A549 (cell line): ENCODE results near the gene ASF1B. TPM values are rescaled to one million over a fixed set of nuclear protein-coding genes. Genes with fewer than 3 reads are reported as not detected.

Experiments
- ATAC-seq, 2 experiments: fragments of 200-7000 bp in 1 of 2; fragments of >200 bp in 1 of 2; cut with Nextera tagmentation in 1 of 2; cut with Tn5 transposase in 1 of 2; 3 replicates each; pipeline versions ENCODE4 v1.8.0 to v1.9.1; 2018 to 2020; ENCODE audit warnings: mild to moderate bottlenecking in 1 of 2, moderate library complexity in 1 of 2
- CTCF ChIA-PET: fragments of 300-600 bp; sonication (Branson Sonifier 250); formaldehyde crosslinking; extraction: SDS; loops from one replicate; lab custom pipeline; 2021; ENCODE audit warnings: antibody characterized with exemption, inconsistent platforms; lab: Yijun Ruan, JAX
- POLR2A ChIA-PET: fragments of 350-600 bp; formaldehyde crosslinking; extraction: SDS; loops from one replicate; lab custom pipeline; 2021; ENCODE audit warnings: antibody characterized with exemption, inconsistent platforms; lab: Yijun Ruan, JAX
- DNase-seq, 2 experiments: peaks; one replicate each; pipeline versions ENCODE4 v3.0.0 to v3.0.0-alpha.2; 2011 to 2016; ENCODE audit warnings: low read depth in 1 of 2, low spot score in 1 of 2
- FAIRE-seq: peaks from 2 replicates; lab custom pipeline; 2011; peaks lifted over from hg19 to GRCh38; lab: Jason Lieb, UNC
- H3K27ac ChIP-seq, 2 experiments: fragments of >200 bp; sonication (Bioruptor Twin); formaldehyde crosslinking; 3 replicates each; pipeline ENCODE4 v1.5.1; 2016 to 2017
- H3K4me1 ChIP-seq: fragments of >200 bp; sonication (Bioruptor Twin); formaldehyde crosslinking; 3 replicates; pipeline ENCODE4 v1.6.1; 2016
- H3K4me2 ChIP-seq: fragments of >200 bp; sonication (Bioruptor Twin); formaldehyde crosslinking; 3 replicates; pipeline ENCODE4 v1.6.1; 2016
- H3K4me3 ChIP-seq: fragments of >200 bp; sonication (Bioruptor Twin); formaldehyde crosslinking; 3 replicates; pipeline ENCODE4 v1.5.1; 2016
- H3K9me3 ChIP-seq: fragments of >200 bp; sonication (Bioruptor Twin); formaldehyde crosslinking; 3 replicates; pipeline ENCODE4 v1.6.1; 2016
- CHD4 ChIP-seq: fragments of 200-600 bp; sonication (generic); IDR thresholded peaks from 2 replicates; pipeline ENCODE4 v1.6.1; 2016; ENCODE audit warnings: antibody characterized with exemption, mild to moderate bottlenecking, borderline replicate concordance
- EHF ChIP-seq: fragments of 250-450 bp; sonication (Bioruptor Pico); IDR thresholded peaks from 2 replicates; pipeline ENCODE4 v1.5.0; 2020; ENCODE audit warnings: mild to moderate bottlenecking
- EHMT2 ChIP-seq: fragments of 200-600 bp; sonication (generic); IDR thresholded peaks from 2 replicates; pipeline ENCODE4 v1.6.1; 2016; ENCODE audit warnings: antibody characterized with exemption, low read depth, mild to moderate bottlenecking, moderate library complexity
- ESRRA ChIP-seq: fragments of 150-350 bp; IDR thresholded peaks from 2 replicates; pipeline ENCODE4 v1.6.1; 2014; ENCODE audit warnings: mild to moderate bottlenecking, low read length, borderline replicate concordance
- FOSB ChIP-seq: fragments of 250-450 bp; sonication (Bioruptor Pico); IDR thresholded peaks from 2 replicates; pipeline ENCODE4 v1.5.0; 2020; ENCODE audit warnings: mild to moderate bottlenecking, moderate library complexity
- FOSL2 ChIP-seq, 2 experiments: fragments of 450-650 bp in 1 of 2; fragments of >200 bp in 1 of 2; sonication (Bioruptor Twin) in 1 of 2; formaldehyde crosslinking; IDR thresholded peaks; 2 replicates each; pipeline versions ENCODE4 v1.5.0 to v1.6.1; 2016 to 2020; ENCODE audit warnings: mild to moderate bottlenecking in 1 of 2, moderate library complexity in 1 of 2
- GATA3 ChIP-seq: IDR thresholded peaks from 2 replicates; pipeline ENCODE4 v1.6.1; 2012; ENCODE audit warnings: borderline replicate concordance
- HDAC2 ChIP-seq: fragments of 200-600 bp; sonication (generic); IDR thresholded peaks from 2 replicates; pipeline ENCODE4 v1.6.1; 2016
- HOXA7 ChIP-seq: fragments of 250-450 bp; sonication (Bioruptor Pico); IDR thresholded peaks from 2 replicates; pipeline ENCODE4 v1.5.0; 2020; ENCODE audit warnings: mild to moderate bottlenecking, moderate library complexity
- HOXB5 ChIP-seq: fragments of 250-450 bp; sonication (Bioruptor Pico); IDR thresholded peaks from 2 replicates; pipeline ENCODE4 v1.5.0; 2020; ENCODE audit warnings: mild to moderate bottlenecking, moderate library complexity
- KDM1A ChIP-seq: fragments of 200-600 bp; sonication (generic); IDR thresholded peaks from 2 replicates; pipeline ENCODE4 v1.6.1; 2016; ENCODE audit warnings: low read depth, mild to moderate bottlenecking
- KDM5A ChIP-seq: fragments of 200-600 bp; sonication (generic); IDR thresholded peaks from 2 replicates; pipeline ENCODE4 v1.6.1; 2016; ENCODE audit warnings: antibody characterized with exemption, mild to moderate bottlenecking
- MYC ChIP-seq: IDR thresholded peaks from 2 replicates; pipeline ENCODE4 v1.6.1; 2012; ENCODE audit warnings: mild to moderate bottlenecking, inconsistent platforms, low read length, improper control_type of control experiment, borderline replicate concordance
- RNF2 ChIP-seq: fragments of 200-600 bp; sonication (generic); IDR thresholded peaks from 2 replicates; pipeline ENCODE4 v1.6.1; 2016; ENCODE audit warnings: low read depth, mild to moderate bottlenecking, antibody characterized with exemption, moderate library complexity, borderline replicate concordance
- SREBF2 ChIP-seq: fragments of 450-650 bp; IDR thresholded peaks from 2 replicates; pipeline ENCODE4 v1.6.1; 2014; ENCODE audit warnings: mild to moderate bottlenecking, moderate library complexity
- TFCP2L1 ChIP-seq: fragments of 250-450 bp; sonication (Bioruptor Pico); IDR thresholded peaks from 2 replicates; pipeline ENCODE4 v1.5.0; 2021; ENCODE audit warnings: mild to moderate bottlenecking
- TP53 ChIP-seq: fragments of 250-450 bp; sonication (Bioruptor Pico); IDR thresholded peaks from 2 replicates; pipeline ENCODE4 v1.5.0; 2021; ENCODE audit warnings: mild to moderate bottlenecking, moderate library complexity
- ZSCAN20 ChIP-seq: fragments of 250-450 bp; sonication (Bioruptor Pico); IDR thresholded peaks from 2 replicates; pipeline ENCODE4 v1.8.0; 2022; ENCODE audit warnings: mild to moderate bottlenecking, moderate library complexity
- WGBS: methylation state at CpG from one replicate; pipeline ENCODE4 v1.1.6; 2017; ENCODE audit errors: missing lambda C conversion rate; 5-methylcytosine and 5-hydroxymethylcytosine counted together
- polyA plus RNA-seq, 4 experiments: library from polyadenylated mRNA; depleted of rRNA in 3 of 4; stranded (reverse); fragments of >200 nt; fragmentation: RNase III in 1 of 4; extraction: RNeasy Plus Mini Kit Qiagen cat#74134 plus additional on column Dnase treatment in 1 of 4; gene quantifications; 2 replicates in 3 of 4; 3 replicates in 1 of 4; pipeline ENCODE4 v1.2.3, GENCODE V29; 2011 to 2017
- TF ChIP-seq, protein P1 (sequence below): fragments of 150-350 bp; IDR thresholded peaks from 2 replicates; pipeline ENCODE4 v1.6.1; 2014; ENCODE audit warnings: low read depth, mild to moderate bottlenecking, low read length
- TF ChIP-seq, protein P2 (sequence below): fragments of >200 bp; sonication (Bioruptor Twin); formaldehyde crosslinking; IDR thresholded peaks from 3 replicates; pipeline ENCODE4 v1.6.1; 2016
- TF ChIP-seq, protein P3 (sequence below): IDR thresholded peaks from 2 replicates; pipeline ENCODE4 v1.6.1; 2012
- TF ChIP-seq, protein P4 (sequence below): IDR thresholded peaks from 2 replicates; pipeline ENCODE4 v1.6.1; 2012
- TF ChIP-seq, protein P5 (sequence below): fragments of >200 bp; sonication (Bioruptor Twin); formaldehyde crosslinking; IDR thresholded peaks from 3 replicates; pipeline ENCODE4 v1.5.1; 2016

The ASF1B gene
- polyA plus RNA-seq, 2 of the 4 experiments (the other 2 are of a cell fraction) = 12.1 to 46.2 TPM

DNA sequence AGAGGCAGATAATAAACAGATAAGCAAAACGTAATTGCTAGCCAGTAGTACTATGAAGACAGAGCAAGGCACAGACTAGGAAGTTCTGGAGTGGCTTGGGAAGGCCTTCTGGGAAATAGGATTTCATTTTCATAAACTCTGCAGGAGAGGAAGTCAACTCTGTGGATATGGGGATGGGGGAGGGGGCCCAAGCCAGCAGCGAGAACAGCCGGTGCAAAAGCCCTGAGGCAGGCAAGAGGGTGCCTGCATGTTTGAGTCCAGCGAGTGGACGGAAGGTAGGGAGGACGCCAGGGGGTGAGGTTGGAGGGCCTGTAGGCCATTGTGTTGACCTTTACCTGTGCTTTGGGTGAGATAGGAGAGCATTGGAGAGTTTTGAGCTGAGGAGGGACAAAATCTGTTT, 9.0 kb upstream of the ASF1B start (continued):
- no peak for TF ChIP-seq CHD4
- TF ChIP-seq HOXB5 (CRISPR knock-in tag) = no peak

DNA sequence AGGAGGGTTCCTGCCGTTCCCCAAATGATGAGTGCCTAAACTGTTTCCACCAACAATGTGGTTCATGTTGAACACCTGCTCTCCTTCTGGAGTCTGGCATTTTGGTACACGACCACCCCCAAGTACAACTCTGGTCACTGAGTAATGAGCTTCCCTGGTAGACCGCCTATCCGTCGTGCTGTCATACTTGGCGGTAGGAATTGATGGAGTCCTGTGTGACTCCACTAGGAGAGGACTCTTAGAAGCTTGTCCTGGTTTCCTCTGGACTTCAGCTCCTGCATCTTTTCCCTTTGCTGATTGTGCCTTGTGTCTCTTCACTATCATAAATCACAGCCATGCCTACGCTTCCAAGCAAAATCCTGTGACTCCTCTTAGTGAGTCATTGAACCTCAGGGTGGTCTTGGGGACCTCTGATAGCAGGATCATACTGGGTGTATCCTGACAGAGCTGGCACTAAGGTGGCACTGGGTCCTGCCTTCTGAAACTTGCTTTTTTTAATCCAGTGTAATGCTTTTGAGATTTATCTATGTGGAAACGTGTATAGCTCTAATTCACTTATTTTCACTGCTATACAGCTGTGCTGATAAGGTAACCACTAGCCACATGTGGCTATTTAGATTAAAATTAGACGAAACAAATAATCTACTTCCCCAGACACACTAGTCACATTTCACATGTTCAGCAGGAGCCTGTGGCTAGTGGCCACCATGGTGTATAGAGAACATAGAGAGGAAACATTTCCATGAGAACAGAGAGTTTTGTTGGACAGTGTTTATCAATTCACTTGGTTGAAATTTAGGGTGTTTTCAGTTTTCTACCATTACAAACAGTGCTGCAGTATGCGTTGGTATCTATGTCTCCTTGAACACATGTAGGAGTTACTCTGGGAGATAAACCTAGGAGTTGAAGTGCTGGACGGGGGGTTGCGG, 6.1 kb upstream of the ASF1B start:
- DNase-seq = no peak
- ChIA-PET POLR2A (no interaction called here), CTCF (no interaction called here)
- H3K9me3 ChIP-seq = no peaks in the 10 kb centered on the region
- H3K27ac ChIP-seq = no peak overlapping the region
- no peak overlapping the region for H3K4me3 ChIP-seq
- 0 out of 3 replicates have a peak, but pooled peaks cover 5% of the 10 kb centered on the region for H3K4me1 ChIP-seq
- no peak overlapping the region for H3K4me2 ChIP-seq
- WGBS = 87% methylated on average over 12 of the region's 12 CpGs
- ATAC-seq = no peak
- FAIRE-seq = no peak
- TF ChIP-seq FOSB (CRISPR knock-in tag) (no peak), GATA3 (no peak)
- TF ChIP-seq, protein P1, sequence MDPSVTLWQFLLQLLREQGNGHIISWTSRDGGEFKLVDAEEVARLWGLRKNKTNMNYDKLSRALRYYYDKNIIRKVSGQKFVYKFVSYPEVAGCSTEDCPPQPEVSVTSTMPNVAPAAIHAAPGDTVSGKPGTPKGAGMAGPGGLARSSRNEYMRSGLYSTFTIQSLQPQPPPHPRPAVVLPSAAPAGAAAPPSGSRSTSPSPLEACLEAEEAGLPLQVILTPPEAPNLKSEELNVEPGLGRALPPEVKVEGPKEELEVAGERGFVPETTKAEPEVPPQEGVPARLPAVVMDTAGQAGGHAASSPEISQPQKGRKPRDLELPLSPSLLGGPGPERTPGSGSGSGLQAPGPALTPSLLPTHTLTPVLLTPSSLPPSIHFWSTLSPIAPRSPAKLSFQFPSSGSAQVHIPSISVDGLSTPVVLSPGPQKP = no peak

DNA sequence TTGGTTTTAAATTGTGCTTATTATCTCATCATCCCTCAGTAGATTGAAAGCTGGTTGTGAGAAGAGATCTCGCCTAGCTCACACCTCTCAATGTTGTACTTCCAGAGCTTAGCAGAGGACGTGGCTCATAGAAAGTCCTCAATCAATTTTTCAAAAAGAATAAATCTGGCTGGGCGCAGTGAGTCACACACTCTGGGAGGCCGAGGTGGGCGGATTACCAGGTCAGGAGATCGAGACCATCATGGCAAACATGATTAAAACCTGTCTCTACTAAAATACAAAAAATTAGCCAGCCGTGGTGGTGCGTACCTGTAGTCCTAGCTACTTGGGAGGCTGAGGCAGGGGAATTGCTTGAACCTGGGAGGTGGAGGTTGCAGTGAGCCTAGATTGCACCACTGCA, 4.7 kb upstream of the ASF1B start:
- no peak overlapping the region for H3K4me3 ChIP-seq
- no peak for ATAC-seq
- no peaks in the 10 kb centered on the region for H3K9me3 ChIP-seq
- H3K4me1 ChIP-seq = 0 out of 3 replicates have a peak, but pooled peaks cover 5% of the 10 kb centered on the region
- no peak for FAIRE-seq
- no peak overlapping the region for H3K27ac ChIP-seq
- DNase-seq = no peak
- TF ChIP-seq ESRRA = no peak
- no peak for TF ChIP-seq FOSB (CRISPR knock-in tag)
- no peak for TF ChIP-seq RNF2
- no peak for TF ChIP-seq MYC
- TF ChIP-seq TP53 (CRISPR knock-in tag) = no peak
- TF ChIP-seq, protein P2, sequence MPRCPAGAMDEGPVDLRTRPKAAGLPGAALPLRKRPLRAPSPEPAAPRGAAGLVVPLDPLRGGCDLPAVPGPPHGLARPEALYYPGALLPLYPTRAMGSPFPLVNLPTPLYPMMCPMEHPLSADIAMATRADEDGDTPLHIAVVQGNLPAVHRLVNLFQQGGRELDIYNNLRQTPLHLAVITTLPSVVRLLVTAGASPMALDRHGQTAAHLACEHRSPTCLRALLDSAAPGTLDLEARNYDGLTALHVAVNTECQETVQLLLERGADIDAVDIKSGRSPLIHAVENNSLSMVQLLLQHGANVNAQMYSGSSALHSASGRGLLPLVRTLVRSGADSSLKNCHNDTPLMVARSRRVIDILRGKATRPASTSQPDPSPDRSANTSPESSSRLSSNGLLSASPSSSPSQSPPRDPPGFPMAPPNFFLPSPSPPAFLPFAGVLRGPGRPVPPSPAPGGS = no peak
- TF ChIP-seq TFCP2L1 (CRISPR knock-in tag) = no peak
- WGBS = 88% methylated on average over 8 of the region's 8 CpGs
- no peak overlapping the region for H3K4me2 ChIP-seq
- ChIA-PET POLR2A (no interaction called here), CTCF (interaction anchor here (1.3 to 1.8 kb wide), 2 partner anchors 10 to 65 kb away, joined by 4 read pairs; no protein-coding TSS in a partner anchor)

DNA sequence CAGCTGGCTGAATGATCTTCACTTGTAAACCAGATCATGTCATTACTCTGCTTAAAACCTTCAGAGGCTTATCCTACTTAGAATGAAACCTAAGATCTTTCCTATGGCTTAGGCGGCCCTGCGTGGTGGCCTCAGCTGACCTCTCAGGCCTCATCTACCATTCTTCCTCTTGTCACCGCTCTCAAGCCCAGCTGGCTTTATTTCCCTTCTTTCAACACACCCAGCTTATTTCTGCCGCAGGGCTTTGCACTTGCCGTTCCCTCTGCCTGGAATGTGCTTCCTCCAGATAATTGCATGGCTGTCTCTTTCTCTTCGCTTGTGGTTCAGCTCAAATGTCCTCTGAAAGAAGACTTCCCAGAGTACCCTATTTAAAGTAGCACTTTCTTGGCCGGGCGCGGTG, 3.6 kb upstream of the ASF1B start:
- no peak overlapping the region for H3K4me3 ChIP-seq
- no peak for TF ChIP-seq MYC
- no peak for TF ChIP-seq HDAC2
- TF ChIP-seq ZSCAN20 (CRISPR knock-in tag) = no peak
- no peak for TF ChIP-seq EHF (CRISPR knock-in tag)
- no peak for TF ChIP-seq EHMT2
- TF ChIP-seq FOSB (CRISPR knock-in tag) = no peak
- TF ChIP-seq, protein P3, sequence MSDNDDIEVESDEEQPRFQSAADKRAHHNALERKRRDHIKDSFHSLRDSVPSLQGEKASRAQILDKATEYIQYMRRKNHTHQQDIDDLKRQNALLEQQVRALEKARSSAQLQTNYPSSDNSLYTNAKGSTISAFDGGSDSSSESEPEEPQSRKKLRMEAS = no peak
- no peak for TF ChIP-seq KDM1A
- no peak for TF ChIP-seq FOSL2 (IDR thresholded peaks at IDR 0.05)
- no peak for TF ChIP-seq FOSL2 (CRISPR knock-in tag; IDR thresholded peaks at IDR 0.05)
- TF ChIP-seq, protein P4, sequence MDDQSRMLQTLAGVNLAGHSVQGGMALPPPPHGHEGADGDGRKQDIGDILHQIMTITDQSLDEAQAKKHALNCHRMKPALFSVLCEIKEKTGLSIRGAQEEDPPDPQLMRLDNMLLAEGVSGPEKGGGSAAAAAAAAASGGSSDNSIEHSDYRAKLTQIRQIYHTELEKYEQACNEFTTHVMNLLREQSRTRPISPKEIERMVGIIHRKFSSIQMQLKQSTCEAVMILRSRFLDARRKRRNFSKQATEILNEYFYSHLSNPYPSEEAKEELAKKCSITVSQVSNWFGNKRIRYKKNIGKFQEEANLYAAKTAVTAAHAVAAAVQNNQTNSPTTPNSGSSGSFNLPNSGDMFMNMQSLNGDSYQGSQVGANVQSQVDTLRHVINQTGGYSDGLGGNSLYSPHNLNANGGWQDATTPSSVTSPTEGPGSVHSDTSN = no peak
- TF ChIP-seq SREBF2 = no peak
- no peak for TF ChIP-seq KDM5A
- TF ChIP-seq HOXA7 (CRISPR knock-in tag) = no peak
- TF ChIP-seq, protein P5, sequence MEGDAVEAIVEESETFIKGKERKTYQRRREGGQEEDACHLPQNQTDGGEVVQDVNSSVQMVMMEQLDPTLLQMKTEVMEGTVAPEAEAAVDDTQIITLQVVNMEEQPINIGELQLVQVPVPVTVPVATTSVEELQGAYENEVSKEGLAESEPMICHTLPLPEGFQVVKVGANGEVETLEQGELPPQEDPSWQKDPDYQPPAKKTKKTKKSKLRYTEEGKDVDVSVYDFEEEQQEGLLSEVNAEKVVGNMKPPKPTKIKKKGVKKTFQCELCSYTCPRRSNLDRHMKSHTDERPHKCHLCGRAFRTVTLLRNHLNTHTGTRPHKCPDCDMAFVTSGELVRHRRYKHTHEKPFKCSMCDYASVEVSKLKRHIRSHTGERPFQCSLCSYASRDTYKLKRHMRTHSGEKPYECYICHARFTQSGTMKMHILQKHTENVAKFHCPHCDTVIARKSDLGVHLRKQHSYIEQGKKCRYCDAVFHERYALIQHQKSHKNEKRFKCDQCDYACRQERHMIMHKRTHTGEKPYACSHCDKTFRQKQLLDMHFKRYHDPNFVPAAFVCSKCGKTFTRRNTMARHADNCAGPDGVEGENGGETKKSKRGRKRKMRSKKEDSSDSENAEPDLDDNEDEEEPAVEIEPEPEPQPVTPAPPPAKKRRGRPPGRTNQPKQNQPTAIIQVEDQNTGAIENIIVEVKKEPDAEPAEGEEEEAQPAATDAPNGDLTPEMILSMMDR = no peak
- no peak for TF ChIP-seq HOXB5 (CRISPR knock-in tag)
- POLR2A ChIA-PET = no interaction called here
- 90% methylated on average over 9 of the region's 9 CpGs for WGBS
- no peak for FAIRE-seq
- no peak for ATAC-seq
- no peaks in the 10 kb centered on the region for H3K9me3 ChIP-seq
- H3K4me2 ChIP-seq = no peak overlapping the region
- H3K4me1 ChIP-seq = peaks cover 11% of the 10 kb centered on the region; the same call in 2 of the 3 replicates
- CTCF ChIA-PET = interaction anchor here (0.9 to 3.0 kb wide), 6 partner anchors 8 to 266 kb away, joined by 3 to 11 read pairs (median 4); no protein-coding TSS in a partner anchor
- no peak for DNase-seq
- no peak overlapping the region for H3K27ac ChIP-seq
